PC-9 (cell line): ENCODE results near the gene SELENOV. TPM values are rescaled to one million over a fixed set of nuclear protein-coding genes. Genes with fewer than 3 reads are reported as not detected.

Source experiments
- BruUV-seq: library from RNA; stranded (reverse); fragments of 400-500 nt; replicated peaks from 2 replicates; lab custom pipeline; 2021; lab: Mats Ljungman, UMichigan
- CTCF ChIA-PET: fragments of 300-600 bp; sonication (Branson Sonifier 250); formaldehyde crosslinking; loops from one replicate; lab custom pipeline; 2022; ENCODE audit warnings: antibody characterized with exemption; lab: Charles Lee
- POLR2A ChIA-PET: fragments of 300-600 bp; sonication (Branson Sonifier 250); formaldehyde crosslinking; loops from one replicate; lab custom pipeline; 2022; ENCODE audit warnings: antibody characterized with exemption; ENCODE audit not compliant: unreplicated experiment; lab: Charles Lee
- DNase-seq, 2 experiments: peaks; one replicate each; pipeline versions ENCODE4 v3.0.0 to v3.0.0-alpha.2; 2015 to 2022; ENCODE audit warnings: mixed read lengths in 1 of 2
- H2AFZ ChIP-seq: fragments of 200-600 bp; sonication (generic); 2 replicates; pipeline ENCODE4 v1.8.1; 2017; ENCODE audit warnings: antibody characterized with exemption
- H3F3A ChIP-seq: fragments of 200-600 bp; sonication (generic); 2 replicates; pipeline ENCODE4 v1.8.1; 2017; ENCODE audit warnings: antibody characterized with exemption, mild to moderate bottlenecking, low read depth; ENCODE audit not compliant: insufficient read depth
- H3K27ac ChIP-seq: fragments of 200-600 bp; sonication (generic); 2 replicates; pipeline ENCODE4 v1.6.1; 2016; ENCODE audit warnings: mixed run types
- H3K27me3 ChIP-seq: fragments of 200-600 bp; sonication (generic); 2 replicates; pipeline ENCODE4 v1.6.1; 2016; ENCODE audit warnings: low read depth, mixed run types; ENCODE audit not compliant: insufficient read depth
- H3K36me3 ChIP-seq: fragments of 200-600 bp; sonication (generic); 2 replicates; pipeline ENCODE4 v1.6.1; 2016; ENCODE audit warnings: low read depth, mixed run types
- H3K4me1 ChIP-seq: fragments of 200-600 bp; sonication (generic); replicated peaks from 2 replicates; pipeline ENCODE4 v1.6.1; 2016; ENCODE audit warnings: mixed run types; ENCODE audit not compliant: insufficient read depth
- H3K4me2 ChIP-seq: fragments of 200-600 bp; sonication (generic); 2 replicates; pipeline ENCODE4 v1.6.1; 2017; ENCODE audit warnings: mixed run types
- H3K4me3 ChIP-seq: fragments of 200-600 bp; sonication (generic); 2 replicates; pipeline ENCODE4 v1.6.1; 2016; ENCODE audit warnings: mixed run types
- H3K79me2 ChIP-seq: fragments of 200-600 bp; sonication (generic); 2 replicates; pipeline ENCODE4 v1.6.1; 2017; ENCODE audit warnings: low read depth, mixed run types
- H3K9me2 ChIP-seq: fragments of 200-600 bp; sonication (generic); 2 replicates; pipeline ENCODE4 v1.8.1; 2017; ENCODE audit warnings: mild to moderate bottlenecking; ENCODE audit not compliant: insufficient read depth
- H3K9me3 ChIP-seq: fragments of 200-600 bp; sonication (generic); 2 replicates; pipeline ENCODE4 v1.8.1; 2016; ENCODE audit warnings: low read depth; ENCODE audit not compliant: insufficient read depth
- H4K20me1 ChIP-seq: fragments of 200-600 bp; sonication (generic); 2 replicates; pipeline ENCODE4 v1.8.1; 2017; ENCODE audit not compliant: insufficient read depth
- EZH2 ChIP-seq: fragments of 200-600 bp; sonication (generic); IDR thresholded peaks from 2 replicates; pipeline ENCODE4 v1.8.0; 2017; ENCODE audit warnings: antibody characterized with exemption, low read depth
- intact Hi-C: fragments of 100-400 bp; cut with micrococcal nuclease; formaldehyde crosslinking; loops from one replicate; pipeline ENCODE4 v1.10.0; 2022; ENCODE audit not compliant: unreplicated experiment
- total RNA-seq: library from RNA; stranded (reverse); gene quantifications from 2 replicates; pipeline ENCODE4 v1.2.3, GENCODE V29; 2021
- TF ChIP-seq, protein P1 (sequence below): fragments of 200-600 bp; sonication (generic); conservative IDR thresholded peaks from 2 replicates; pipeline ENCODE4 v1.6.1; 2017; ENCODE audit warnings: mixed run types, antibody characterized with exemption, mild to moderate bottlenecking, moderate library complexity

The SELENOV gene
- total RNA-seq, 1 experiment from 2014 or later: not detected

- Histone ChIP-seq H3K9me3 (no peaks in the 10 kb centered on the region), H3K4me3 (no peak overlapping the region), H3K4me1 (peaks cover 12% of the 10 kb centered on the region), H3K4me2 (peak overlapping the region; percentile 39; the same call in 1 of the 2 replicates), H3F3A (no peaks in the 10 kb centered on the region), H3K36me3 (no peaks in the 10 kb centered on the region), H3K9me2 (no peaks in the 10 kb centered on the region), H3K79me2 (no peaks in the 10 kb centered on the region), H2AFZ (no peak overlapping the region), H4K20me1 (no peaks in the 10 kb centered on the region), H3K27me3 (peaks cover 23% of the 10 kb centered on the region), H3K27ac (no peak overlapping the region)
- ChIA-PET POLR2A (no interaction called here), CTCF (no interaction called here)
- no TSS peak for BruUV-seq
- TF ChIP-seq, protein P1, sequence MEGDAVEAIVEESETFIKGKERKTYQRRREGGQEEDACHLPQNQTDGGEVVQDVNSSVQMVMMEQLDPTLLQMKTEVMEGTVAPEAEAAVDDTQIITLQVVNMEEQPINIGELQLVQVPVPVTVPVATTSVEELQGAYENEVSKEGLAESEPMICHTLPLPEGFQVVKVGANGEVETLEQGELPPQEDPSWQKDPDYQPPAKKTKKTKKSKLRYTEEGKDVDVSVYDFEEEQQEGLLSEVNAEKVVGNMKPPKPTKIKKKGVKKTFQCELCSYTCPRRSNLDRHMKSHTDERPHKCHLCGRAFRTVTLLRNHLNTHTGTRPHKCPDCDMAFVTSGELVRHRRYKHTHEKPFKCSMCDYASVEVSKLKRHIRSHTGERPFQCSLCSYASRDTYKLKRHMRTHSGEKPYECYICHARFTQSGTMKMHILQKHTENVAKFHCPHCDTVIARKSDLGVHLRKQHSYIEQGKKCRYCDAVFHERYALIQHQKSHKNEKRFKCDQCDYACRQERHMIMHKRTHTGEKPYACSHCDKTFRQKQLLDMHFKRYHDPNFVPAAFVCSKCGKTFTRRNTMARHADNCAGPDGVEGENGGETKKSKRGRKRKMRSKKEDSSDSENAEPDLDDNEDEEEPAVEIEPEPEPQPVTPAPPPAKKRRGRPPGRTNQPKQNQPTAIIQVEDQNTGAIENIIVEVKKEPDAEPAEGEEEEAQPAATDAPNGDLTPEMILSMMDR: no peak
- no peak for TF ChIP-seq EZH2
- intact Hi-C loops: loop anchor here (1.0 to 5.0 kb wide), 2 partner anchors 120 to 209 kb away; no protein-coding TSS in a partner anchor
- DNase-seq: no peak
Observed at GRCh38 chr19:39558624-39559117, 43.7 kb downstream of the SELENOV start.

- peak; percentile 61 to 68 for DNase-seq
- no peak overlapping the region for H3K4me3 ChIP-seq
- H3F3A ChIP-seq: no peaks in the 10 kb centered on the region
- BruUV-seq: no TSS peak
- peaks cover 9% of the 10 kb centered on the region for H3K4me1 ChIP-seq
- no peaks in the 10 kb centered on the region for H3K9me3 ChIP-seq
- no peak overlapping the region for H3K27ac ChIP-seq
- TF ChIP-seq EZH2: no peak
- TF ChIP-seq, protein P1: no peak
- no peaks in the 10 kb centered on the region for H3K9me2 ChIP-seq
- H4K20me1 ChIP-seq: no peaks in the 10 kb centered on the region
- H3K4me2 ChIP-seq: peak overlapping the region; percentile 29; the same call in 1 of the 2 replicates
- H3K36me3 ChIP-seq: no peaks in the 10 kb centered on the region
- H3K79me2 ChIP-seq: no peaks in the 10 kb centered on the region
- CTCF ChIA-PET: no interaction called here
- intact Hi-C loops: no loop called here
- no peaks in the 10 kb centered on the region for H3K27me3 ChIP-seq
- no peak overlapping the region for H2AFZ ChIP-seq
- POLR2A ChIA-PET: interaction anchor here (0.6 kb wide), 1 partner anchor 101 kb away, joined by 3 read pairs; no protein-coding TSS in a partner anchor
Observed at GRCh38 chr19:39563408-39563807, 48.5 kb downstream of the SELENOV start.

DNA sequence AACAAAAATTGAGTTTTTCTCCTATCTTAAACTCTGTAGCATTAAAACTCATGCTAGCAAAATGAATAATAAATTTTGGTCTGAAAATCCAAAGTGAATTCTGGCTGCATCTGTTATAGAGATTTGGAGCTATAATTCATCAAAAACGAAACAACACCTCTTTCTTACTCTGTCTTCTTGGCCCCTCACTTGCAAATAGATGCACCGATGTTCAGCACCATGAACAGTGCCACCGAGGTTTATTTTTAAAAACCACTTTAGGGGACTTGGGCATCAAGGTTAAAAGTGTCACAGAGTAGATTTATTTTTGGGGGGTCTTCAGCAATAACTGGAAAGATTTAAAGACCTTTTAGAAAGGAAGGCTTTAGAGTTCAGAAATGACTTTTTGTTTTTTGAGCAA lies 51.1 kb downstream of the SELENOV start:
- Histone ChIP-seq H3F3A (no peaks in the 10 kb centered on the region), H3K27me3 (peaks cover 9% of the 10 kb centered on the region), H4K20me1 (no peaks in the 10 kb centered on the region), H3K4me3 (no peak overlapping the region), H3K9me2 (no peaks in the 10 kb centered on the region), H3K4me2 (no peak overlapping the region), H3K4me1 (peaks cover 15% of the 10 kb centered on the region), H3K27ac (no peak overlapping the region), H3K9me3 (no peaks in the 10 kb centered on the region), H3K36me3 (no peaks in the 10 kb centered on the region), H2AFZ (no peak overlapping the region), H3K79me2 (no peaks in the 10 kb centered on the region)
- ChIA-PET CTCF (no interaction called here), POLR2A (no interaction called here)
- intact Hi-C loops: no loop called here
- TF ChIP-seq EZH2: no peak
- TF ChIP-seq, protein P1: no peak
- DNase-seq: no peak
- no TSS peak for BruUV-seq
